Neural progenitor cell (in vitro differentiated cells): ENCODE data around the gene MTCL1.

Experiments used
- EZH2 ChIP-seq: fragments of 200-600 bp; sonication (generic); IDR thresholded peaks from 2 replicates; pipeline ENCODE4 v1.6.1; 2017; ENCODE audit warnings: antibody characterized with exemption, mild to moderate bottlenecking, moderate library complexity
- TF ChIP-seq, protein P1 (sequence below): fragments of 200-600 bp; sonication (generic); IDR thresholded peaks from 2 replicates; pipeline ENCODE4 v1.5.1; 2017; ENCODE audit warnings: antibody characterized with exemption, mild to moderate bottlenecking

DNA sequence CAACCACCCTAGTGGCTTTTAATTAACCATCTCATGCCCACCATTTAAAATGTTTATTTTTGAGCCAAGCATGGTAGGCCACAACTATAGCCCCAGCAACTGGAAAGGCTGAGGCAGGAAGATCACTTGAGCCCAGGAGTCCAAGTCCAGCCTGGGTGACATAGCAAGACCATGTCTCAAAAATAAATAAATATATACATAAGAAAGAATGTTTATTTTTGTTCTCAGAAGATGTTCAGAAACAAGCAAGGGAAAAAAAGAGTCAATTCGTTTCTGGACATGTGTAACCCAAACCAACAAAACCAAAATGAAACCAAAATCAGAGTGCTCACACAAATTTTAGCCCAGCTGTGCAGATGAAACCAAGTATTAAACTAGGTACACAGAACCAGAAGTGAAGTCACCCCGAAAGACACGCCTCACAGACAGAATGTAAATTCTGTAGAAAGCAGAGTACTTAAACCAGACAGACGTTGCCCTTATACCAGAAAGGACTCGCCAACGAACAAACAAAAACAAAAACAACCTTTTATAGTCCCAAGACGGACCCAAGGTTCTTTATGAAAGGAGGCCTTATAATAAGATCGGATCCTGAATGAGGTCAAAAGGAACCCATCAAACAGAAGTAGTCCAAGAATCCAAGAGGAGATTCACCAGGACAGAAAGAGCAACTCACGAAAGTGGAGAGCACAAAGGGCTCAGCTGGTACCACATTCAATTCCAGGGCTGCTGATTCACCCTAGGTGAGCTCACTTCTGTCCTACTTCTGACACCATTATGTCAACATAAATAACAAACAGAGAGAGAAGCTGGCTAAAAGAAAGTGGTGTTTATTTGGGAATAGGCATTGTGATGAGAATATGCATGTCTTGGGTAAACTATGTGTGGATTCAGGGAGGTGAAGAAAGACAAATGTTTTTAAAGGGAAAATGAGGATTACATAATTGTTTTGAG, 31.8 kb upstream of the MTCL1 start:
- TF ChIP-seq, protein P1, sequence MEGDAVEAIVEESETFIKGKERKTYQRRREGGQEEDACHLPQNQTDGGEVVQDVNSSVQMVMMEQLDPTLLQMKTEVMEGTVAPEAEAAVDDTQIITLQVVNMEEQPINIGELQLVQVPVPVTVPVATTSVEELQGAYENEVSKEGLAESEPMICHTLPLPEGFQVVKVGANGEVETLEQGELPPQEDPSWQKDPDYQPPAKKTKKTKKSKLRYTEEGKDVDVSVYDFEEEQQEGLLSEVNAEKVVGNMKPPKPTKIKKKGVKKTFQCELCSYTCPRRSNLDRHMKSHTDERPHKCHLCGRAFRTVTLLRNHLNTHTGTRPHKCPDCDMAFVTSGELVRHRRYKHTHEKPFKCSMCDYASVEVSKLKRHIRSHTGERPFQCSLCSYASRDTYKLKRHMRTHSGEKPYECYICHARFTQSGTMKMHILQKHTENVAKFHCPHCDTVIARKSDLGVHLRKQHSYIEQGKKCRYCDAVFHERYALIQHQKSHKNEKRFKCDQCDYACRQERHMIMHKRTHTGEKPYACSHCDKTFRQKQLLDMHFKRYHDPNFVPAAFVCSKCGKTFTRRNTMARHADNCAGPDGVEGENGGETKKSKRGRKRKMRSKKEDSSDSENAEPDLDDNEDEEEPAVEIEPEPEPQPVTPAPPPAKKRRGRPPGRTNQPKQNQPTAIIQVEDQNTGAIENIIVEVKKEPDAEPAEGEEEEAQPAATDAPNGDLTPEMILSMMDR = no peak
- TF ChIP-seq EZH2 = no peak
